Measurements from ENCODE around the gene LZTR1. TPM values are rescaled to one million over a fixed set of nuclear protein-coding genes. Genes with fewer than 3 reads are reported as not detected.
"Not testable (repeated sequence)": the region's sequence is repeated elsewhere in the genome, so short reads cannot be mapped to it uniquely, and the experiment has no call there.

The LZTR1 gene
- total and polyA plus RNA-seq, 2 of the 8 experiments (the other 6 are each of a cell fraction or from before 2014, with no cell fraction given), result 22.3 to 31.0 TPM

GRCh38 chr22:20935049-20935448 is 47.0 kb upstream of the LZTR1 start:
- H2BK15ac ChIP-seq (ENCODE audit: low read length); H3K23ac ChIP-seq (ENCODE audit: insufficient read length); FAIRE-seq; H3K23me2 ChIP-seq (ENCODE audit: low read depth, low read length); H2BK12ac ChIP-seq (ENCODE audit: low read depth, low read length); H3K18ac ChIP-seq (ENCODE audit: extremely low read depth, low read length); H3K4ac ChIP-seq (replicated peaks; ENCODE audit: insufficient read length, low read depth, low read length); H4K8ac ChIP-seq (ENCODE audit: extremely low read depth, insufficient read depth, low read length); H3K79me1 ChIP-seq (ENCODE audit: low read depth, low read length); H2BK5ac ChIP-seq (ENCODE audit: low read depth, low read length); H3K4me1 ChIP-seq (replicated peaks in 1 of 4; ENCODE audit: control insufficient read depth in 3 of 4, insufficient read depth in 4 of 4, low read length in 3 of 4); H3K9me3 ChIP-seq (ENCODE audit: insufficient read depth in 2 of 2, low read depth in 1 of 2, low read length in 1 of 2); H2AK5ac ChIP-seq (ENCODE audit: low read depth, low read length); H3K27ac ChIP-seq (ENCODE audit: low read depth, low read length); H4K91ac ChIP-seq (replicated peaks; ENCODE audit: insufficient read length, low read length); H3K9ac ChIP-seq (replicated peaks in 1 of 4; ENCODE audit: extremely low read depth in 1 of 4, low read depth in 3 of 4, low read length in 3 of 4); H4K5ac ChIP-seq (ENCODE audit: insufficient read length, low read depth, low read length); H3K27me3 ChIP-seq (replicated peaks in 1 of 4; ENCODE audit: control insufficient read depth in 3 of 4, extremely low read depth in 1 of 4, insufficient read depth in 3 of 4, low read length in 3 of 4); H2BK120ac ChIP-seq (replicated peaks; ENCODE audit: low read depth, low read length); H3K14ac ChIP-seq (ENCODE audit: insufficient read length); H3K56ac ChIP-seq (replicated peaks; ENCODE audit: insufficient read length, low read depth, low read length); H3K4me2 ChIP-seq (ENCODE audit: insufficient read depth in 1 of 2, low read depth in 2 of 2, low read length in 2 of 2); H3K4me3 ChIP-seq (ENCODE audit: extremely low read depth in 1 of 4, insufficient read depth in 2 of 4, low read depth in 3 of 4, low read length in 4 of 4); H2BK20ac ChIP-seq (ENCODE audit: low read length); H2AFZ ChIP-seq (ENCODE audit: low read length); DNase-seq (ENCODE audit: low read depth in 1 of 2, low spot score in 2 of 2): not testable (repeated sequence)
- H3K36me3 ChIP-seq (ENCODE audit: control insufficient read depth in 2 of 4, insufficient read depth in 4 of 4, low read length in 3 of 4), result peaks cover 4 to 39% (median 13%) of the 10 kb centered on the region in 4 experiments; a peak in 7 of 8 replicates
- peaks cover 30 to 37% of the 10 kb centered on the region in 2 experiments for H4K20me1 ChIP-seq (replicated peaks in 1 of 2; ENCODE audit: control insufficient read depth in 1 of 2, insufficient read depth in 2 of 2, low read length in 2 of 2)
- WGBS, 2 experiments (ENCODE audit: extremely low coverage in 1 of 2, insufficient coverage in 1 of 2, insufficient read length in 1 of 2, insufficient replicate concordance in 2 of 2, low coverage in 1 of 2, low lambda C conversion rate in 2 of 2, missing lambda C conversion rate in 1 of 2), result 95% methylated on average over 9 of the region's 9 CpGs; no CpG with 5 or more reads in 1 of the 2 experiments
- POLR2A ChIA-PET (ENCODE audit: partially characterized antibody), result interaction anchor here (0.7 to 1.4 kb wide), 3 partner anchors 8 to 26 kb away, joined by 3 read pairs; no protein-coding TSS in a partner anchor
- CTCF ChIA-PET (ENCODE audit: partially characterized antibody), result interaction anchor here (1.2 kb wide), 1 partner anchor 33 kb away, joined by 3 read pairs; no protein-coding TSS in a partner anchor
- H3K79me2 ChIP-seq (ENCODE audit: control insufficient read depth in 1 of 2, insufficient read depth in 2 of 2, low read length in 2 of 2), result peaks cover 50 to 96% of the 10 kb centered on the region in 2 experiments
